ENCODE measurements around the gene UTS2R. TPM values are rescaled to one million over a fixed set of nuclear protein-coding genes. Genes with fewer than 3 reads are reported as not detected.

UTS2R gene
- total RNA-seq, 1 donor from 2014 or later = 7.2 TPM

DNA sequence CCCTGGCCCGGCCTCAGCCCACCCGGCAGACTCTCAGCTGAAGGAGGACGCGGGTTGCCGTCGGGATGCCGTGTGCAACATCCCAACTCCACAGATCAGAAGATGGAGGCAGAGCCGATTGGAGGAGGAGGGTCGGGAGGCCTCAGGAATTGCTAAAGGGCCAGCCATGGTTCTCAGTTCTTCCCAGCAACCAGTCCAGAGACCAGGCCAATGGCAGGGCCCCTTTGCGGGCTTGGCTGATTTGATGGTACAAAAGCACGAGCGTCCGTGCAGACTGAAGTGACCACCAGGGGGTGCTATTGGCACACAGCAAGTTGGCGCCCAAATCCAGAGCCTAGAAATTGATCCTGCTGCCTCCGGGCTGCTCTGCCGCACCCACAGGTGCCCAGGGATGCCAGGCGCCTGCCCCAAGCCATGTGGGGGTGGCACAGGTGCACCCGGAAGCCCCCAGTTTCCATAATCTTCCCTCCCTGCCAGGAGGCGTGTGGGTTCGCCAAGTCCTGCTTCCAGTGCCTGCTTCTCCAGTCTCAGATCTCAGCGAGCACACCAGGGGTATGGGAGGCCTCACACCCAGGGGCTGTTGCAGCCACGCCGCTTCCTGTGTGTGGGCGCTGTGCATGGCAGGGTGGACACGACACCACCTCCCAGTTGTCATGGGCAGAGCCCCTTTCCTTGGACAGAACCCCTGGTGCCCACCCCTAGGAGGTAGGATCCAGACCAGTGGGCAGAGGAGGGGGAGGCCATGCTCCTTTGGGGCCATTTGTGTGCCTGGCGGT is 19.7 kb upstream of the UTS2R start:
- peak; percentile 90 for DNase-seq
- peak; percentile 98 for TF ChIP-seq CTCF (IDR thresholded peaks at IDR 0.05; ENCODE audit: partially characterized antibody, unreplicated experiment)
- Mint-ChIP-seq H3K36me3 (ENCODE audit: unreplicated experiment) (no peaks in the 10 kb centered on the region), H3K4me3 (ENCODE audit: unreplicated experiment) (no peak overlapping the region), H3K27me3 (ENCODE audit: unreplicated experiment) (peaks cover 6% of the 10 kb centered on the region), H3K27ac (ENCODE audit: unreplicated experiment) (no peak overlapping the region), H3K4me1 (ENCODE audit: low read depth, unreplicated experiment) (no peaks in the 10 kb centered on the region), H3K9me3 (ENCODE audit: unreplicated experiment) (no peaks in the 10 kb centered on the region)

DNA sequence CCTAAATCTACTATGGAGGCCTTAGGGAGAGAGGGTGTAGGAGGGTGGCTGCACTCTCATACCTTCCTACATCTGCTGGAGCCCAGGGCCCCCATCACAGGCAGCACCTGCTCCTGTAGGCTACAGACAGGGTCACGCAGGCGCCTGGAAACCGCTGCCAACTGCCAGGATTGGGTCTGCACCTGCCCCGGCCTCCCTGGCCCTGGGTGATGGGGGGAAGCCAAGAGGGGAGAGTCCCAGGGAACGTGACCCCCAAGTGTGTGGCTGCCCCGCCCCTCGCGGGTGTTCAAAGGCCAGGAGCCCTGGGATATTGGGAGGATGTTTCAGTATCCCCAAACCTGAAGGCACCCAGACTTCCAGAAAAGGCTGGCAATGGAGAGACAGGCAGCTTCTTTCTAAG is 18.1 kb upstream of the UTS2R start:
- peaks cover 6% of the 10 kb centered on the region for H3K27me3 Mint-ChIP-seq (ENCODE audit: unreplicated experiment)
- no peak for TF ChIP-seq CTCF (IDR thresholded peaks at IDR 0.05; ENCODE audit: partially characterized antibody, unreplicated experiment)
- H3K4me3 Mint-ChIP-seq (ENCODE audit: unreplicated experiment) = no peak overlapping the region

DNA sequence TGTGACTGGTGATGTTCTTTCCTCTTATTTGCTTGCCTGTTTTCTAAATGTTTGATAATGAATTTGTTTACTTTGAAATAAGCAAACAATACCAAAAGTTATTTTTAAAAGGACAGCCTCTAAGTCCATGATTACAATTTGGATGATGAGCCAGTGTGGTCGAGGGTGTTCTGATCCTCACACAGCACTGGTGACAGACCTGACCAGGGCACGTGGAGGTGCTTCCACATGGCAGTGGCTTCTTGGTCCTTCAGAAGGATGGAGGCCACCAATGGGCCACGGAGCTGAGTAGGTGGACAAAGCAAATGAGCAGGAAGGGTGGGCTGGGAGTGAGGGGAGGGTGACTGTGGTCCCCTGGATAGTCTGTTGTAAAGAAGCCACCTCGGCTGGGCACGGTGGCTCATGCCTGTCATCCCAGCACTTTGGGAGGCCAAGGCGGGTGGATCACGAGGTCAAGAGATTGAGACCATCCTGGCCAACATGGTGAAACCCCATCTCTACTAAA is 16.7 kb upstream of the UTS2R start:
- Mint-ChIP-seq H3K4me1 (ENCODE audit: low read depth, unreplicated experiment) (peaks cover 2% of the 10 kb centered on the region), H3K27ac (ENCODE audit: unreplicated experiment) (no peak overlapping the region)
- no peak for DNase-seq

More for the DNA sequence above, 18.1 kb upstream of the UTS2R start:
- DNase-seq = no peak
- peaks cover 2% of the 10 kb centered on the region for H3K4me1 Mint-ChIP-seq (ENCODE audit: low read depth, unreplicated experiment)
- H3K9me3 Mint-ChIP-seq (ENCODE audit: unreplicated experiment) = no peaks in the 10 kb centered on the region
- H3K27ac Mint-ChIP-seq (ENCODE audit: unreplicated experiment) = no peak overlapping the region
- H3K36me3 Mint-ChIP-seq (ENCODE audit: unreplicated experiment) = no peaks in the 10 kb centered on the region

GRCh38 chr17:82355770-82356427 is 15.7 kb upstream of the UTS2R start:
- Mint-ChIP-seq H3K9me3 (ENCODE audit: unreplicated experiment) (no peaks in the 10 kb centered on the region), H3K27ac (ENCODE audit: unreplicated experiment) (no peak overlapping the region), H3K4me1 (ENCODE audit: low read depth, unreplicated experiment) (peaks cover 2% of the 10 kb centered on the region), H3K36me3 (ENCODE audit: unreplicated experiment) (no peaks in the 10 kb centered on the region), H3K27me3 (ENCODE audit: unreplicated experiment) (peaks cover 6% of the 10 kb centered on the region), H3K4me3 (ENCODE audit: unreplicated experiment) (no peak overlapping the region)
- TF ChIP-seq CTCF (IDR thresholded peaks at IDR 0.05; ENCODE audit: partially characterized antibody, unreplicated experiment) = no peak
- no peak for DNase-seq

More for the DNA sequence above, 16.7 kb upstream of the UTS2R start:
- H3K4me3 Mint-ChIP-seq (ENCODE audit: unreplicated experiment) = no peak overlapping the region
- no peaks in the 10 kb centered on the region for H3K9me3 Mint-ChIP-seq (ENCODE audit: unreplicated experiment)
- TF ChIP-seq CTCF (IDR thresholded peaks at IDR 0.05; ENCODE audit: partially characterized antibody, unreplicated experiment) = no peak
- H3K36me3 Mint-ChIP-seq (ENCODE audit: unreplicated experiment) = no peaks in the 10 kb centered on the region
- H3K27me3 Mint-ChIP-seq (ENCODE audit: unreplicated experiment) = peaks cover 6% of the 10 kb centered on the region

Measured in glutamatergic neuron (in vitro differentiated cells).